HG03064 (cell line): Measurements from ENCODE around the gene KLHL1.

Experiments
- ATAC-seq: cut with Tn5 transposase; IDR thresholded peaks from one replicate; pipeline ENCODE4 v1.9.1; 2021; ENCODE audit warnings: low read depth; ENCODE audit not compliant: unreplicated experiment

KLHL1 gene

DNA sequence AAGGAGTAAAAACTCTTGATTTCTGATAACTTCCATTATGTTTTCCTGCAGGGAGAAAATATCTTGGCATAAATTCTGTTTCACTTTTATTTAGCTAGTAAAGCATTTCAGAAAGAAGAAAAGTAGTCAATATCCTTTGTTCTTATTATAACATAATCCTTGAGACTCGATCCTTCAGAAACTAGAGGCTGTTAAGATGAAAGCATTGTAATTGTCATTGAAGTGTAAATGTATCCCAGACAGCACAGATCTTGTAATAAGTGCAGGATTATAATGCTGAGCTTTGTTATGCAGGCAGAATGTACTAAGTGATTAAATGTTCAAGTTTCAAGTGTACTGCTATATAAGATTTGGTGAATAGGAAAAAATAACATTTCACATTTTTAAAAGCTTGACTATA lies 225.8 kb downstream of the KLHL1 start:
- ATAC-seq: no peak

GRCh38 chr13:69879936-69880335 lies 228.3 kb downstream of the KLHL1 start:
- ATAC-seq: no peak

DNA sequence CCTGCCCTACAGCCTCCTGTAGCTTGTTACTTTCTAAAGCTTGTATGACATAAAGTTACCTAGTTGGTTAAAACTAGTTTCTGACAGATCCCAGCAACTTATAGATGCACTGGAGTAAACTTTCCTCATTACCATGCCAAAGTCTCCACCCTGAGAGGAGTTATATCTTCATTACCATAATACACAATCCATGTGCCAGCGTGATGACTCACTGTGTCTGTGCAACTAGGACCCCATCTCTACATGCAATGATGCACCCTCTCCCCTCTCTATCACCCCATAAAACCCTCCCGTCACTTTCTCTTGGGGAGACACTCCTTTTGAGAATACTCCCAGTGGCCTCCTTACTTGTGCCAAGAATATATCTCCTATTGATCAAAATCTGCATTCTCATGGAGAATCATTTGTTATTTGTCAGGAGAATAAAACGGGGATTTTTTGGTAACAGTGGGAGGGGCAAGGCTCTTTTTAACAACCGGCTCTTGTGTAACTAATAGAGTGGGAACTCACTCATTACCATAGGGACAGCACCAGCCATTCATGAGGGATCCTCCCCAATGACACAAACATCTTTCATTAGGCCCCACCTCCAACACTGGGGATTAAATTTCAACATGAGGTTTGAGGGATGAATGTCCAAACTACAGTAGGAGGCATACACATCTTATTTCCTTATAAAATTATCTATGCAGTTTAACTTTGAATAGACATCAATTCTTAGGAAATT lies 235.8 kb downstream of the KLHL1 start:
- no peak for ATAC-seq

- ATAC-seq: no peak
Measured at GRCh38 chr13:69866555-69866954, 241.7 kb downstream of the KLHL1 start.

DNA sequence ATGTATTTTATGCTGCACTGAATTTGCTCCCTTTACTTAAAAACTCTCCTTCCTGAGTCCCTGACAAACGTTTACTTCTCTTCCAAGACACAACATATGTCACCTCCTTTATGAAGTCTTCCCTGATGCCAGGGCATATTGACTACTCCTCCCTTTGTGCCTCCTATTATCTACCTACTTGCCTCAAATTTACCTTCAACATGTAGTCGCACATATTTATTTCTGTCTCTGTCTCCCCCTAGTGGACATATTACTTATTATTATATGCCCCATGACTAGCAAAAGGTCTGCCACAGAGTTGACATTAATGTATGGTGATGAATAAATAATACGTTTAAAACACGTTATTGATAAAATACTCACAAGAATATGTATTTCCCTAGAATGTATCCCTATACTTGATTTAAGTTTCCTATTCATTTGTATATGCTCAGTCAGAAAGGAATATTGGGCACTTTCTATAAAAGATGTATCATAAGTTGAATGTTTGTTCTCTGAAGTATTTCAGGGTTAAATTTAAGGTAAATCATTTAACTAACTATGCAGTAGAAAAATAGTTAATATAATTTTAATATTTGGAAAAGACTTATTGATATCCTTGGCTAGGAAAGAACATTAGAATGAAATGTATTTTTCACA lies 250.9 kb downstream of the KLHL1 start:
- ATAC-seq: peak; percentile 74

DNA sequence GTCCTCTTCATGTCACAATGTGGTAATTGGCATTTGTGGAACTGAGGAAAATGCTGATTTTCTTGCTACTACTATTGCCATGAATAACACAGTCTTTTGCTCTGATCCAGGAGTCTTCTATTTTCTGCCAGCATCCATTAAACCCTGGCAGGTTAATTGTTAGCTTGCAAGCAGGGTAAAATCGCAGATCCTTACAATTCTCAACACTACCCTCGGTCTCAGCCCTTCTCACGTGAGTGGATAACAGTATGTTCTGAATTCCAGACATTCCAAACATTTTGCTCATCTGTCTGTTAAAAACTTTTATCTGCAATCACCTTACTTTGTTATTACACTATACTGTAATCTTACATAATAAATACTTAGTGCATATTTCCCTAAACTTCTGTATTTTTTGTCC lies 251.9 kb downstream of the KLHL1 start:
- no peak for ATAC-seq

- no peak for ATAC-seq
Measured at GRCh38 chr13:69828527-69828926, 279.7 kb downstream of the KLHL1 start.

GRCh38 chr13:69820180-69820579 lies 288.1 kb downstream of the KLHL1 start:
- ATAC-seq: no peak

GRCh38 chr13:69817333-69817869 lies 290.9 kb downstream of the KLHL1 start:
- ATAC-seq: no peak

DNA sequence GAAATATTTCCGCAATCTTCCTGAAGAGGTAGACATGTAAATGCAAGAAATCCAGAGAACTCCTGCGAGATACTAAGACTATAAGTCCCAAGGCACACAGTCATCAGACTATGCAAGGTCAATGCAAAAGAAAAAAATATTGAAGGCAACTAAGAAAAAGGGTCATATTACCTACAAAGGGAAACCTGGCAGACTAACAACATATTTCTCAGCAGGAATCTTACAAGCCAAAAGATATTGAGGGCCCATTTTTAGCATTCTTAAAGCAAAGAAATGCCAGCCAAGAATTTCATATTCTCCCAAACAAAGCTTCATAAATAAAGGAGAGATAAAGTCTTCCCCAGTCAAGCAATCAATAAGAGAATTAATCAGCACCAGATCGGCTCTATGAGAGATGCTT lies 299.1 kb downstream of the KLHL1 start:
- no peak for ATAC-seq

DNA sequence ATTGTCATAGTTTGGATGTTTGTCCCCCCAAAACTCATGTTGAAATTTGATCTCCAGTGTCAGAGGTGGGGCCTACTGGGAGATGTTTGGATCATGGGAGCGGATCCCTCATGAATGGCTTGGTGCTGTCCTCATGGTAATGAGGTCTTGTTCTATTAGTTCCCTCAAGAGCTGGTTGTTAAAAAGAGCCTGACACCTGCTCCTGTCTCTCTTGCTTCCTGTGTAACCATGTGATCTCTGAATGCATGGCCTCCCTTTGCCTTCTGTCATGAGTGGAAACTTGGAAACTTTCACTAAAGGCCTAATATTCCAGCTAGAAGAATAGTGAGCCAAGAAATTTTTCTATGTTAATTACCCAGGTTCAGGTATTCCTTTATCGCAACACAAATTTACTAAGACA lies 312.0 kb downstream of the KLHL1 start:
- no peak for ATAC-seq

DNA sequence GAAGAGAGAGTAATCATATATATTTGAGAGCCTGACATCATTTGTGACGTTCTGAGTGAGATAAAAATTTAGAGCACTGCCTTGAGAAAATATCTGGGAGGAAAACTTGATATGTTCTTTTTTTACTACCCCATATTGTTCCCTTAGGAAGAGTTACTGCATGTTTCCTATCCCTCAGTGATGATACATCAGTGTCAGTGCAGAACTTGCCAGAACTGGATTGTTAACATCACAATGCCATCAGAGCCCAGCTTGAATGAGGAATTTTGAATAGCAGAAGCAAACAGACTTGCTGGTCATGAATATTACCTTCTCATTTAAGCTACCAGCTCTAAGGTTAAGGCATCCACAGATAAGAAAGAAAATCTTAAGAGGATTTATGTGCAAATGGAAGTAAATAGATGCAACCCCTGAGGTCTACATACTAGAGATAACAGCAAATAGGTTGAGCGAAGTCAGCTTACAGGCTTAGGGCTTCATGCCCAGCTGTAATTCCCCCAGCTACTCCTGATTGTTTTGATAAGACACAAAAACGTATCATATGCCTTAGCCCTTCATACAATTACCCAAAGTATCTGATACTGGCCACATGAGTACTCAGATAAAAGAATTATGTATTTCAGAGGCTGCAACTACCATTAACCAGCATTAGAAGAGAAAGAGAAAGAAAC lies 314.3 kb downstream of the KLHL1 start:
- ATAC-seq: no peak

GRCh38 chr13:69776937-69777336 lies 331.3 kb downstream of the KLHL1 start:
- no peak for ATAC-seq

DNA sequence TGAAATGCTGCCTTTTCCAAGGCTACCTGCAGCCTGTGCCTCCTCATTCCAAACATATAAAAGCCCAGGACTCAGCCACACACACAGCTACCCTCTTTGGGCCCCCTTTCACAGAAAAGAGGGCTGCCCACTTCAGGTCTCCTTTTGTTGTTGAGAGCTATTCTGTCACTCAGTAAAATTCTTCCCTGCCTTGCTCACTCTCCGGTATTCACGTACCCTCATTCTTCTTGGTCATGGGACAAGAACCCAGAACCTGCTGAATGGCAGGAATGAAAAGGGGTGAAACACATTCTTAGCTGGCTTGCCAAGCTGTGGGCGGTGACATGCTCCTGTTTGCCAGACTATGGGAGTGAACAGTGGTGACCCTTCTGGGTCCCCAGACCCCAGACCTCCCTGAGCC lies 338.6 kb downstream of the KLHL1 start:
- no peak for ATAC-seq

DNA sequence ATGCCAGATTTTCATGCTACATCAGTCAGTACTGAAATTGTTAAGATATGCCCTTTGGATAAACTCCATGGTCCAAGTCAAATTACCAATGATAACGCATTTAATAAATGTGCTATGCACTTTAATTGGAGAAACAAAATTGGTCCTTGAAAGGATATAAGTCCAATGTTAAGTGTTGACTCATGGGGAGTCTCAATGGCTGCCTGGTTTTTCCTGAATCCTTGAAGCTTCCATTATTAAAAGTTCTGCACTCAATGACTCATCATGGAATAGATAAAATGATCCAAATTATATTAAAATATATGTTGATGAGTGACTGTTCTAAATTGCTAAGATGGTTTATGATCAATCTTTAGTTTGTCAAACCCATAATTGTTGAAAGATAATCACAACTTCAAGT lies 346.7 kb downstream of the KLHL1 start:
- no peak for ATAC-seq

DNA sequence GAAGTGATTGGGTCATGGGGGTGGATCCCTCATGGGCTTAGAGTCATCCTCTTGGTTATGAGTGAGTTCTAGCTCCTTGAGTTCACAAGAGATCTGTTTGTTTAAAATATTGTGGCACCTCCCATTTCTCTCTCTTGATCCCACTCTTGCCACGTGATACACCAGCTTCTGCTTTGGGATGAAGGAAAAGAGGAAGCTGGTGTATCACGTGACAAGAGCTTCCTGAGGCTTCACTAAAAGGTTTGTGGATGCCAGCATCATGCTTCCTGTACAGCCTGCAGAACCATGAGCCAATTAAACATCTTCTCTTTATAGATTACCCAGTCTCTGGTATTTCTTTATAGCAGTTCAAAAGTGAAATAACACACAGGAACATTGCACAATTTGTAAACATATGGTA lies 353.2 kb downstream of the KLHL1 start:
- no peak for ATAC-seq

DNA sequence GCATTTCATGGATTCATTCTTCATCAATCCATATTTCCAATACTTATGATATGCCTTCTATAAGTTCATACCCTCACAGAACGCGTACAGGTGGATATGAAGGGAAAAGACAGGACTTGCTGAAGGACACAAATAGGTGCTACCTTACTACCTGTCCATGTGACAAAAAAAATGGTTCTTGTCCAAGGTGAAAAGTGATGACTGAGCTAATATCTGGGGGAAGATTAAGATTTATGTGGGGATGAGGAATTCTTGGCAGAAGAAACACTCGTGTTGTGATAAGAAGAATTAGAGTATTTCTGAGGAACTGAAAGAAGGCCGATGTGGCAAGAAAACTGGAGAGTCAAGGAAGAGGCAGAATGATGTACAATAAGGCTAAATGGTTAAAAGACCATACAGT lies 357.0 kb downstream of the KLHL1 start:
- no peak for ATAC-seq

DNA sequence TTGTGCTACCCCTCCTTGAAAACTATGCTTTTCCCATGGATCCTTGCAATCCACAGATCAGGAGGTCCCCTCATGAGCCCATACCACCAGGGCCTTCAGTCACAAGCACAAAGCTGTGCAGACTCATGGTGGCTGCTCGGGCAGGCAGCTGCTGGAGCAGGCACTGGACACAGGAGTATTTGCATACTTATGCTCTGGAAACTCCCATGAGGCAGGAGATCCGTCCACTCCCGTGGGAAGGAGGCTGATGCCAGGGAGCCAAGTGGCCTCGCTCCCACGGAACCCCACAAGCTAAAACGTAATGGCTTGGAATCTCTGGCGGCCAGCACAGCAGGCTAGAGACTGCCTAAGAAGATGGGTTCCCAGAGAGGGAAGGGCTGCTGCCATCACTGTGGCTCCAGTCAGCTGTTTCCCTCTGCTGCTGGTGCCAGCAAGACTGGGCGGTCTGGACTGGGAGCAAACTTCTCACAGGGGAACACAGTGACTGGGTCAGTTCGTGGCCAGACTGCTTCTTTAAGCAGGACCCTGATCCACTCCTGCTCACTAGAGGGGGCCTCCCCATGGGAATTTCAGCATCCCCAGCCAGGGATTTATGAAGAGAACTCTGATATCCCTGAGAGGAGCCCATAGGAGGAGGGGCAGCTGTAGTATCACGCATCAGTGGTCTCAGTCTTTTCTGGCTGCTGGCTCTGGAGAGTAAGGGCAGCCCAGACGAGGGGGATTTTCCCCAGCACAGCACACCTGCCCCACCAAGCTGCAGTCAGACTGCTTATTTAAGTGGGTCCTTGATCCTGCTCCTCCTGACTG lies 370.9 kb downstream of the KLHL1 start:
- ATAC-seq: no peak

DNA sequence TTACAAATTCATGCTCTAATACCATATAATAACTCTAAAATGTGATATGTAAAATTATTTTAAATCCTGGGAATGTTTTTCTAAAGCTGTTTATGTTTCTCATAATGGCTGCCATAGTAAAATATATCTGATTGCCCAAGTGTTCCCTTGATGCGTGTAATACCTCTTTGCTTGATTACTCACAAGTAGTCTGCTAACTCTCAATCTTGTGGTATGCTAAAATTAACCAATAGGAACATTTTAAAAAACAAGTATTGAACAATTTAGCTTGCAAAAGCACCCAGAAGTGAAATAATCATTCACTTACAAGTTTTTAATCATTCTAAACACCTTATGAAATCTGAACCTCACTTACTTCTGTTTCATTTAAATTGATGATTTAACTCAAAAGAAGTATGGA lies 386.6 kb downstream of the KLHL1 start:
- ATAC-seq: no peak

GRCh38 chr13:69720278-69720983 lies 387.8 kb downstream of the KLHL1 start:
- no peak for ATAC-seq
